GM19193 (cell line): ENCODE measurements around the gene OR10V1.

Experiments
- POLR2A ChIP-seq: IDR thresholded peaks from 4 replicates; pipeline ENCODE4 v1.6.1; 2011; ENCODE audit not compliant: insufficient read depth, insufficient read length; ENCODE audit errors: extremely low read depth

OR10V1 gene, protein sequence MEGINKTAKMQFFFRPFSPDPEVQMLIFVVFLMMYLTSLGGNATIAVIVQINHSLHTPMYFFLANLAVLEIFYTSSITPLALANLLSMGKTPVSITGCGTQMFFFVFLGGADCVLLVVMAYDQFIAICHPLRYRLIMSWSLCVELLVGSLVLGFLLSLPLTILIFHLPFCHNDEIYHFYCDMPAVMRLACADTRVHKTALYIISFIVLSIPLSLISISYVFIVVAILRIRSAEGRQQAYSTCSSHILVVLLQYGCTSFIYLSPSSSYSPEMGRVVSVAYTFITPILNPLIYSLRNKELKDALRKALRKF

DNA sequence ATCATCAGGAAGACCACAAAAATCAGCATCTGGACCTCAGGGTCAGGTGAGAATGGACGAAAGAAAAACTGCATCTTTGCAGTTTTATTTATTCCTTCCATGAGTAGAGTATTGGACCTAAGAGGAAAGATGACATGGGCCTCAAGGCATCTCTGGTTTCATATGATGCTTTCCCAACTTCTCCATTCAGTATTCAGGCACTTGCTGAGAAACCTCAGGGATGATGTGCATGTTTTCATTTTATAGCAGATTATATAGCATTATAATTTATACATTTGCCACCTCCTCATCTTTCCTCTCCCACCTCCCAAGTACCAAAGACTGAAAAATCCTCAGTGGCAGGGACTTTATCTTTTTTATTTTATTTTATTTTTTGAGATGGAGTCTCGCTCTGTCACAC is at the start of gene OR10V1:
TSS of gene OR10V1 (minus strand) at position 101 of the 400 bp plus-strand sequence. CDS start at position 101, 0 bp downstream.
- no peak for TF ChIP-seq POLR2A

DNA sequence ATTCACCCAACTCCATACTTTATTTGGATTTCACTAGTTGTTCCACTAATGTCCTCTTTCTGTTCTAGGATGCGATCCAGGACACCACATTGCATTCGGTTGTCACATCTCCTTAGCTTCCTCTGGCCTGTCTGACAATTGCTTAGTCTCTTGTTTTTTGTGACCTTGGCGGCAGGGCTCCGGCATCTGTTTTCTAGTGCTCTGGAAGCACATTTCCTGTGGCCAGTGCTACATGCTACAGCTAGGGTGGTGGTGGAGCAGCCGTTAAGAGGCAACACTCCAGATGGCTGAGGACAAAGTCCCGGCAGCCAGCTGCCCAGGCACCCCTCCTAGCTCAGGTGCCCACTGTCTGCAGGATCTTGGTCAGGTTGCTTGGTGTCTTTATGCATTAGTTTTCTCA is 48.3 kb upstream of the OR10V1 start:
- TF ChIP-seq POLR2A, result no peak

DNA sequence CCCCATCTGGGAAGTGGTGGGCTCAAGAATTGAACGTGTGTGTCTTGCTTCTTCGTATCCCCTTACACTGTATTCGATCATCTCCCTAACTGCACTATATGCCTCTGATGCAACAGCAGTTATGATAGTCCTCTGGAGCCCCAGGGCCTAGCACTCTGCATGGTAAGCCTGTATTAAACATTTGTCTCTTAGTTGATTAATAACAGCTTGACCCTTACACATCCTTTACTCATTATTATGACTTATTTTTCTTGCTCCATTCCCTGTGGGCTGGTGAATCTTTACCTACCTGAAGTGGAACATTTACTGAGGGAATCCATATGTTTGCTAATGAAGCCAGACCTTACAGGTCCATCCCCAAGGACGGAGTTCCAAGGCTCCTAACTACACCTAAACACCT is 47.1 kb upstream of the OR10V1 start:
- TF ChIP-seq POLR2A, result no peak

- no peak for TF ChIP-seq POLR2A
Measured at GRCh38 chr11:59759900-59760299, 46.3 kb upstream of the OR10V1 start.

DNA sequence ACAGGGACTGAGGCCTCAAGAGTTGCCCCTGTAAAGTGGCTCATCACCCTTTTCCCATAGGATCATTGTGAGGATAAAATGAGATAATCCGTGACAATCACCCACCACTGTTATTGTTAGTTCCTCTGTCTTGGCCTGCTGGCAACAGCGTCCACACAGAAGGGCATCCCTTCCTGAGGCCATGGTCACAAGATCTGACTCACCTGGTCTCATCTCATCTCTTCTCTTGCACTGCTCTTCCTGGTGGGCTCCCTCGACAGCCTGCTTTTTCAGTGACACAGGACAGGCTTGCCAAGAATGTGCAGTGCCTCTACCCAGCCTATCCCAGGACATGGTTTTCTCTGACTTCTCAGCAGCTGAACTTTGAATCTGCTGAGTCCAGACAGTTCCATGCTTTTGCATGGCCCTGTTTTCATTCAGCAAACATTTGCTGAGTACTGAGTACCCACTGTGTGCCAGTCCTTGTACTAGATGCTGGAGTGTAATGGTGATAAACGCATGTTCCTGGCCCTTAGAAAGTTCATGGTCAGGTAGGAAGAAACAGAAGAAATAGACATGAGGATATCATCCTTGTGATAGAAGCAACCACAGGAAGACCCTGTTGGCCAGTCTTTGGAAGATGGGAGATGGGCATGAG is 44.9 kb upstream of the OR10V1 start:
- TF ChIP-seq POLR2A, result no peak

- no peak for TF ChIP-seq POLR2A
Measured at GRCh38 chr11:59756845-59757244, 43.2 kb upstream of the OR10V1 start.

DNA sequence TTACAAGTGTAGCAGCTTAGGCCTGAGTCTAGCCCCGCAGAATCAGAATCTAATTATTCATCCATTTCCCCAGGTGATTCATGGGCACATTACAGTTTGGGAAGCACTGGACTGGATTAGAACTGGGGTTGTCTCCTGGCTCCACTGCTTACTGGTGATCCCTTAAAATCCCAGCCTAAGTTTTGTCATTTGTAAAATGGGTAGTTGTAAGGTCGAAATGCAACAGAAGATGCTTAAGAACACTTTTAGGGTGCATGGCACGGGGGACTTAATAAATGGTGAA is 42.9 kb upstream of the OR10V1 start:
- TF ChIP-seq POLR2A, result no peak

DNA sequence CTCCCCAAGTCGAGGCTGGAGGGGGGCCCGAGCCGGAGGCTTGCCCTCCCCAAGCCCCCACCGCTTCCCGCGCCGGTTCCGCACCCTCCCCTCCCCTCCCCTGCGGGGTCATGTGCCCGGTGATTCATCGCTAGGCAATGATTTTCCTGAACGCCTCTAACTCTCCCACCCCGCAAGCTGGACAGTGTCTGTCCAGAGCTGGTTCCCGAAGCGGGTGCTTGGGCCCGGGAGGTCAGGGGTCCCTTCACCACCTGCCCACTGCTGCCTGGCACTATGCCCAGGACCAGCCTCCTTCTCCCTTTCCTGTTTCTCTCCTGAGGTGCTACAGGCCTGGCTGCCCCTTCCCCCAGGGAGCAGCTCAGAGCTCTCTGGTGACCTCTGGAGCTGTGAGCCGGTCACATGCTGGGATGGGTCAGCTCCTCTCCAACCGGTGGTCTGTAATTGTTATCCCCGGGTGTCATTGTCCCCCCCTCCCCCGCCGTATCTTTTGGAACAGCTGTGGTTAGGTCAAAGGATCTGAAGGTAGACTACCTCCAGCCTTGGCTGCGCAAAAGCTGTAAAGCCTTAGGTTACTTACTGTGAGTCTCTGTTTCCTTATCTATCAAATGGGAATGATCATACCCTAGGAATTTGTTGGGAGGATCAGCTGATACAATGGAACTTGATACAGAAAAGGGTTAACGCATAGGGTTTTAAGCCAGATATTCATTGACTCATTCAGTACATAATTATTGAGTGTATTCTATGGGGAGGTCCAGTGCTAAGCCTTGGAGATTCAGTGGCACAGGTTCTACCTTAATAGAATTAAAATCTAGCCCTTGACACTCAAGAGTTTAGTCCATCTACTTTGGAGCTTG is 42.3 kb upstream of the OR10V1 start:
- TF ChIP-seq POLR2A, result no peak

DNA sequence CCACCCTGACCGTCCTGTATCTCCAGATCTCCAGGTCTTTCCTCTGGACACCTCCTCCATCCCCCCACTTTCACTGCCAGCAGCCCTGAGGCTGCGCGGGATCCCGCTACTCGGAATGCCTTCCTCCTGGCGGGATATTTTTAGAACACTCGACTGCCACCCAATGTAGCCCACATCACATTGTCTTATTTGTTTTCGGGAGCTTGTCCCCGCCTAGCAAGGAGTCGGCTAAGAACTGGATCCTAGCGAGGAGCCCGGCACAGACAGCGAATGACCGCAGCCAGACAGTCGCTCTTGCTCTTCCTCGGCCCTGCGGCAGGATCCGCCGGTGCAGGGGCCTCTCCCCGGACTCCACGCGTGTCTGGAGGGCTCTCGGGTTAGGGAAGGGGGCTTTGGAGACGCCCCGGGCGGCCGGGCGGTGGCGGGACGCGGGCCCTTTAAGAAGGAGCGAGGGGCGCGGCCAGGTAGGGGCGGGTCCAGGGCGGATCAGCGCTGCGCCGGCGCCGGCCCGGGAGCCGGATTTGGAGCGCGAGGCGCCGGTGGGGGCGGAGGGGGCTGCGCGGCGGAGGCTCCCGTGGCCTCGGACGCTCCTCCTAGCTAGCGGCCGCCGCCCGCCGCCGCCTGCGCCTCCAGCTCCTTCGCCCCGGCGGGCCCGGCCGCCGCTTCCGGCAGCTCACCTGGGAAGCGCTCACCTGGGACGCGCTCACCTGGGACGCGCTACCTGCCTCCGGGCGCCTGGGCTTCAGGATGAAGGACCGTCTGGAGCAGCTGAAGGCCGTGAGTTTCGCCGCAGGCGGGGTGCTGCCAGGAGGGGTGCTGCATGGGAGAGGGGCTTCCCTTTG is 41.4 kb upstream of the OR10V1 start, which contains the start of gene STX3:
TSS of gene STX3 (plus strand) at position 518 of the 842 bp plus-strand sequence. CDS start at position 748, 230 bp downstream.
- TF ChIP-seq POLR2A, result no peak

GRCh38 chr11:59754494-59754858 is 40.8 kb upstream of the OR10V1 start:
- TF ChIP-seq POLR2A, result no peak

- TF ChIP-seq POLR2A, result no peak
Measured at GRCh38 chr11:59753650-59754493, 40.2 kb upstream of the OR10V1 start.

DNA sequence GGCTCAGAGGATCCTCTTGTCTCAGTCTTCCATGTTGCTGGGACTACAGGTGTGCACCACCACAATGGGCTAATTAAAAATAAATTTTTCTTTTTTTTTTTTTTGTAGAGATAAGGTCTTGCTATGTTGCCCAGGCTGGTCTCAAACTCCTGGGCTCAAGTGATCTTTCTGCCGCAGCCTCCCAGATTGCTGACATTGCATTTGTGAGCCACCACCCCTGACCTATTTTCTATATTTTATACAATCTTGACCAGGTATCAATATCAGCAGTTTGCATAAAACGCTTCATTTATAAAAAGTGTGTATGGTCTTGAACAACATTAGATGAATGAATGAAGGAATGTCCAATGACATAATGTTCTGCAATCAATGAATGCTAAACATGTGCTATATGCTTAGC is 32.5 kb upstream of the OR10V1 start:
- no peak for TF ChIP-seq POLR2A

GRCh38 chr11:59730896-59731565 is 17.4 kb upstream of the OR10V1 start:
- TF ChIP-seq POLR2A, result no peak

DNA sequence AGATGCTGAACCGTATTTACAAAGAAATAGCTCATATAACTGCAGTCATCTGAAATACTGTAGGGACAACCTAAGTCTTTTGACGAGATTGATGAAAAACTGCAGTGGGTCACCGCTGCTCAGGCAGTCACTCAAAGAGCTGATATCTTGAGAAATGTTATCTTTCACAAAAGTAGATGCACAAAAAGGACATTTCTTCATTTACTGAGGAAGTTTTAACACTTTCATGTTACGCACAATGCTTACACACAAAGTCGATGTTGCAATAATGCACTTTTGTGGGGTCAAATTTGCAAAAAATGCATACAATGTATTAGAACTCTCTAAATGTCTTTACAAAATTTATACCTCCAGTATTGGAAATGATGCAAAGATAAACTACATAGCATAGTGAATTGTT is 16.2 kb upstream of the OR10V1 start:
- no peak for TF ChIP-seq POLR2A

- no peak for TF ChIP-seq POLR2A
Measured at GRCh38 chr11:59728913-59729312, 15.3 kb upstream of the OR10V1 start.
